Mesendoderm (in vitro differentiated cells): ENCODE results near the gene COG7.
"Not testable (repeated sequence)": the region's sequence is repeated elsewhere in the genome, so short reads cannot be mapped to it uniquely, and the experiment has no call there.

Source experiments
- DNase-seq: peaks from one replicate; pipeline ENCODE4 v3.0.0; 2013
- H2AK5ac ChIP-seq: 2 replicates; pipeline ENCODE4 v1.6.1; 2013; ENCODE audit warnings: low read length, inconsistent platforms
- H2BK120ac ChIP-seq: 2 replicates; pipeline ENCODE4 v1.6.1; 2013; ENCODE audit warnings: low read depth, mild to moderate bottlenecking, low read length, moderate library complexity, mixed read lengths
- H2BK15ac ChIP-seq: replicated peaks from 2 replicates; pipeline ENCODE4 v1.6.1; 2013; ENCODE audit warnings: low read depth, mild to moderate bottlenecking, moderate library complexity
- H2BK5ac ChIP-seq: 2 replicates; pipeline ENCODE4 v1.6.1; 2013; ENCODE audit warnings: low read length, inconsistent platforms
- H3K18ac ChIP-seq: 2 replicates; pipeline ENCODE4 v1.6.1; 2013; ENCODE audit warnings: mild to moderate bottlenecking, low read length, mixed read lengths
- H3K23ac ChIP-seq: one replicate; pipeline ENCODE4 v1.6.1; 2013; ENCODE audit warnings: low read length
- H3K27ac ChIP-seq: 2 replicates; pipeline ENCODE4 v1.5.1; 2013; ENCODE audit warnings: low read depth, mild to moderate bottlenecking, inconsistent platforms, low read length, moderate library complexity
- H3K27me3 ChIP-seq: 2 replicates; pipeline ENCODE4 v1.6.1; 2013; ENCODE audit warnings: low read length, control low read depth, mild to moderate bottlenecking, inconsistent platforms; ENCODE audit not compliant: insufficient read depth, poor library complexity
- H3K36me3 ChIP-seq: 2 replicates; pipeline ENCODE4 v1.6.1; 2013; ENCODE audit warnings: low read length, inconsistent platforms; ENCODE audit not compliant: control insufficient read depth, insufficient read depth
- H3K4ac ChIP-seq: one replicate; pipeline ENCODE4 v1.6.1; 2013; ENCODE audit warnings: low read depth, mild to moderate bottlenecking, low read length, moderate library complexity
- H3K4me1 ChIP-seq: 2 replicates; pipeline ENCODE4 v1.6.1; 2013; ENCODE audit warnings: low read depth, low read length, inconsistent platforms; ENCODE audit not compliant: control insufficient read depth
- H3K4me2 ChIP-seq: 2 replicates; pipeline ENCODE4 v1.6.1; 2013; ENCODE audit warnings: low read length
- H3K4me3 ChIP-seq: 2 replicates; pipeline ENCODE4 v1.5.1; 2013; ENCODE audit warnings: mild to moderate bottlenecking, low read length
- H3K56ac ChIP-seq: one replicate; pipeline ENCODE4 v1.6.1; 2013; ENCODE audit warnings: low read length
- H3K79me1 ChIP-seq: 2 replicates; pipeline ENCODE4 v1.6.1; 2013; ENCODE audit warnings: low read length, inconsistent platforms
- H3K79me2 ChIP-seq: 2 replicates; pipeline ENCODE4 v1.6.1; 2013; ENCODE audit warnings: mild to moderate bottlenecking, low read length; ENCODE audit not compliant: control insufficient read depth, insufficient read depth
- H3K9ac ChIP-seq: 2 replicates; pipeline ENCODE4 v1.6.1; 2013; ENCODE audit warnings: low read length, inconsistent platforms
- H4K5ac ChIP-seq: one replicate; pipeline ENCODE4 v1.6.1; 2013; ENCODE audit warnings: low read length
- H4K8ac ChIP-seq: one replicate; pipeline ENCODE4 v1.6.1; 2013; ENCODE audit warnings: low read depth, mild to moderate bottlenecking, control low read depth, low read length, moderate library complexity
- WGBS: extraction: QIAGEN DNeasy Blood & Tissue Kit; methylation state at CpG from one replicate; pipeline ENCODE4 v1.1.7; 2013; ENCODE audit warnings: low lambda C conversion rate, missing lambda C conversion rate; ENCODE audit not compliant: insufficient coverage; ENCODE audit errors: extremely low coverage; 5-methylcytosine and 5-hydroxymethylcytosine counted together

The COG7 gene

GRCh38 chr16:23453338-23454052 lies 506 bp upstream of the COG7 start:
- no peak overlapping the region for H2AK5ac ChIP-seq
- peak overlapping the region; percentile 93 for H3K4me2 ChIP-seq
- H2BK15ac ChIP-seq: no peak overlapping the region
- H3K18ac ChIP-seq: no peak overlapping the region
- H3K4me3 ChIP-seq: peak overlapping the region; percentile 62
- WGBS: no CpG with 5 or more reads among the region's 37 CpGs
- H2BK5ac ChIP-seq: no peak overlapping the region
- H4K5ac ChIP-seq: no peak overlapping the region
- no peaks in the 10 kb centered on the region for H3K79me2 ChIP-seq
- peaks cover 3% of the 10 kb centered on the region for H3K79me1 ChIP-seq
- H3K27ac ChIP-seq: no peak overlapping the region
- no peaks in the 10 kb centered on the region for H3K4me1 ChIP-seq
- no peak overlapping the region for H4K8ac ChIP-seq
- H3K23ac ChIP-seq: no peak overlapping the region
- H3K4ac ChIP-seq: no peak overlapping the region
- no peaks in the 10 kb centered on the region for H3K36me3 ChIP-seq
- no peak for DNase-seq
- no peak overlapping the region for H2BK120ac ChIP-seq
- H3K27me3 ChIP-seq: no peaks in the 10 kb centered on the region
- peak overlapping the region; percentile 68 for H3K9ac ChIP-seq
- peak overlapping the region; percentile 64 for H3K56ac ChIP-seq

- Histone ChIP-seq H3K56ac (peak overlapping the region; percentile 99), H2BK5ac (no peak overlapping the region), H4K8ac (no peak overlapping the region), H3K79me2 (no peaks in the 10 kb centered on the region), H3K9ac (peak overlapping the region; percentile 98), H2AK5ac (no peak overlapping the region), H4K5ac (no peak overlapping the region), H3K36me3 (no peaks in the 10 kb centered on the region), H3K4me3 (peak overlapping the region; percentile 98), H3K27ac (no peak overlapping the region), H3K79me1 (peaks cover 3% of the 10 kb centered on the region), H3K4ac (peak overlapping the region; percentile 42), H3K23ac (no peak overlapping the region), H2BK15ac (no peak overlapping the region), H3K18ac (no peak overlapping the region), H3K4me1 (no peaks in the 10 kb centered on the region), H2BK120ac (no peak overlapping the region), H3K27me3 (no peaks in the 10 kb centered on the region), H3K4me2 (peak overlapping the region; percentile 32)
- no CpG with 5 or more reads among the region's 10 CpGs for WGBS
- no peak for DNase-seq
These were observed 793 bp downstream of the COG7 start for GRCh38 chr16:23452221-23452571.

- Histone ChIP-seq H4K8ac (no peak overlapping the region), H3K23ac (no peak overlapping the region), H2AK5ac (no peak overlapping the region), H3K4ac (no peak overlapping the region), H3K4me1 (no peaks in the 10 kb centered on the region), H3K4me3 (no peak overlapping the region), H2BK15ac (no peak overlapping the region), H3K56ac (no peak overlapping the region), H2BK5ac (no peak overlapping the region), H3K79me1 (peaks cover 3% of the 10 kb centered on the region), H4K5ac (no peak overlapping the region), H3K36me3 (no peaks in the 10 kb centered on the region), H3K79me2 (no peaks in the 10 kb centered on the region), H3K4me2 (no peak overlapping the region), H3K27ac (no peak overlapping the region), H2BK120ac (no peak overlapping the region), H3K27me3 (no peaks in the 10 kb centered on the region), H3K9ac (no peak overlapping the region), H3K18ac (no peak overlapping the region)
- no CpG with 5 or more reads among the region's 4 CpGs for WGBS
- DNase-seq: no peak
These were observed 4.6 kb downstream of the COG7 start for GRCh38 chr16:23448392-23448791.

GRCh38 chr16:23437542-23437941 lies 15.4 kb downstream of the COG7 start:
- not testable (repeated sequence) for H3K79me1 ChIP-seq, H3K56ac ChIP-seq, H3K4me1 ChIP-seq, H3K79me2 ChIP-seq, H2AK5ac ChIP-seq, H3K4me3 ChIP-seq, H2BK15ac ChIP-seq, H2BK5ac ChIP-seq, H2BK120ac ChIP-seq, H3K4ac ChIP-seq, H3K36me3 ChIP-seq, H3K27me3 ChIP-seq, H3K18ac ChIP-seq, DNase-seq, H4K8ac ChIP-seq, H3K23ac ChIP-seq, H3K9ac ChIP-seq, H4K5ac ChIP-seq, H3K27ac ChIP-seq, H3K4me2 ChIP-seq
- no CpG with 5 or more reads among the region's 7 CpGs for WGBS

GRCh38 chr16:23436951-23437350 lies 16.0 kb downstream of the COG7 start:
- H3K79me1 ChIP-seq: no peaks in the 10 kb centered on the region
- no peak overlapping the region for H4K8ac ChIP-seq
- H4K5ac ChIP-seq: no peak overlapping the region
- no peak overlapping the region for H3K18ac ChIP-seq
- H3K4me1 ChIP-seq: no peaks in the 10 kb centered on the region
- no peaks in the 10 kb centered on the region for H3K79me2 ChIP-seq
- no peak overlapping the region for H3K23ac ChIP-seq
- no peak overlapping the region for H2BK5ac ChIP-seq
- no peak overlapping the region for H3K56ac ChIP-seq
- H3K27ac ChIP-seq: no peak overlapping the region
- H3K9ac ChIP-seq: no peak overlapping the region
- H2AK5ac ChIP-seq: no peak overlapping the region
- no peaks in the 10 kb centered on the region for H3K27me3 ChIP-seq
- H3K4ac ChIP-seq: no peak overlapping the region
- no peak overlapping the region for H3K4me3 ChIP-seq
- H2BK120ac ChIP-seq: no peak overlapping the region
- no CpG with 5 or more reads among the region's 4 CpGs for WGBS
- DNase-seq: no peak
- H2BK15ac ChIP-seq: no peak overlapping the region
- H3K4me2 ChIP-seq: no peak overlapping the region
- no peaks in the 10 kb centered on the region for H3K36me3 ChIP-seq

- no peak overlapping the region for H2BK120ac ChIP-seq
- no peaks in the 10 kb centered on the region for H3K36me3 ChIP-seq
- no peak overlapping the region for H4K5ac ChIP-seq
- no peak overlapping the region for H3K4ac ChIP-seq
- H3K79me1 ChIP-seq: no peaks in the 10 kb centered on the region
- no peak overlapping the region for H3K56ac ChIP-seq
- H3K4me1 ChIP-seq: no peaks in the 10 kb centered on the region
- WGBS: no CpG with 5 or more reads among the region's 6 CpGs
- no peaks in the 10 kb centered on the region for H3K79me2 ChIP-seq
- H3K23ac ChIP-seq: no peak overlapping the region
- H4K8ac ChIP-seq: no peak overlapping the region
- H2BK5ac ChIP-seq: no peak overlapping the region
- no peak overlapping the region for H3K9ac ChIP-seq
- no peak overlapping the region for H3K4me2 ChIP-seq
- H2AK5ac ChIP-seq: no peak overlapping the region
- H3K27ac ChIP-seq: no peak overlapping the region
- no peaks in the 10 kb centered on the region for H3K27me3 ChIP-seq
- H3K18ac ChIP-seq: no peak overlapping the region
- no peak overlapping the region for H2BK15ac ChIP-seq
- DNase-seq: peak; percentile 67
- H3K4me3 ChIP-seq: no peak overlapping the region
These were observed 17.5 kb downstream of the COG7 start for GRCh38 chr16:23435500-23435899.
